ENCODE results near the gene GGN.
"Not testable (repeated sequence)": the region's sequence is repeated elsewhere in the genome, so short reads cannot be mapped to it uniquely, and the experiment has no call there.

Gene GGN

GRCh38 chr19:38411041-38411712, 23.3 kb upstream of the GGN start:
- no peak for DNase-seq

GRCh38 chr19:38410407-38410806, 22.6 kb upstream of the GGN start:
- not testable (repeated sequence) for DNase-seq

GRCh38 chr19:38409631-38410133, 21.8 kb upstream of the GGN start:
- DNase-seq: no peak

GRCh38 chr19:38405276-38405675, 17.4 kb upstream of the GGN start:
- no peak for DNase-seq

GRCh38 chr19:38404858-38405257, 17.0 kb upstream of the GGN start:
- no peak for DNase-seq

GRCh38 chr19:38402967-38403674, 15.3 kb upstream of the GGN start, which contains the start of gene FAM98C:
FAM98C (plus strand) TSS chr19:38403093; CDS start chr19:38403154, 61 bp downstream.
- DNase-seq: peak; percentile 96

- no peak for DNase-seq
Observed at GRCh38 chr19:38402623-38402966, 14.8 kb upstream of the GGN start.

- no peak for DNase-seq
Observed at GRCh38 chr19:38401148-38401547, 13.3 kb upstream of the GGN start.

- DNase-seq: no peak
Observed at GRCh38 chr19:38400361-38400760, 12.5 kb upstream of the GGN start.

- DNase-seq: no peak
Observed at GRCh38 chr19:38399537-38399936, 11.7 kb upstream of the GGN start.

GRCh38 chr19:38399081-38399480, 11.2 kb upstream of the GGN start:
- no peak for DNase-seq

GRCh38 chr19:38395381-38396114, 7.7 kb upstream of the GGN start:
- peak in 1 of 2 experiments; percentile 29 for DNase-seq

- DNase-seq: peak; percentile 60 to 68
Observed at GRCh38 chr19:38394488-38394887, 6.7 kb upstream of the GGN start.

- no peak for DNase-seq
Observed at GRCh38 chr19:38392707-38393308, 5.0 kb upstream of the GGN start.

GRCh38 chr19:38391911-38392464, 4.2 kb upstream of the GGN start:
- DNase-seq: no peak

GRCh38 chr19:38389957-38390924, 2.4 kb upstream of the GGN start:
- no peak for DNase-seq

GRCh38 chr19:38389101-38389925, 1.5 kb upstream of the GGN start:
- DNase-seq: no peak

- no peak for DNase-seq
Observed at GRCh38 chr19:38388349-38389100, 691 bp upstream of the GGN start, which contains the start of gene SPRED3. SPRED3 (plus strand) TSS chr19:38388697; CDS start chr19:38390303, 1,606 bp downstream.

GRCh38 chr19:38386971-38387549, 774 bp downstream of the GGN start:
- no peak for DNase-seq
